HepG2 (cell line): Measurements from ENCODE around the gene IL1B. TPM values are rescaled to one million over a fixed set of nuclear protein-coding genes. Genes with fewer than 3 reads are reported as not detected.
A peak's percentile ranks its signal among the peaks of the same experiment; 100 is the strongest.

Experiments
- ATF6 ChIP-seq: sonication (generic); formaldehyde crosslinking; conservative IDR thresholded peaks from 2 replicates; pipeline ENCODE4 v1.4.0; 2020; ENCODE audit warnings: missing genetic modification reagents
- ERF ChIP-seq: IDR thresholded peaks from 2 replicates; pipeline ENCODE4 v1.6.1; 2018; ENCODE audit warnings: missing biosample characterization, missing genetic modification reagents
- ETS1 ChIP-seq: sonication (generic); formaldehyde crosslinking; IDR thresholded peaks from 2 replicates; pipeline ENCODE4 v1.4.0; 2020; ENCODE audit warnings: missing genetic modification reagents
- HIVEP1 ChIP-seq: sonication (generic); formaldehyde crosslinking; IDR thresholded peaks from 2 replicates; pipeline ENCODE4 v1.4.0; 2020; ENCODE audit warnings: mild to moderate bottlenecking, missing genetic modification reagents
- HNRNPLL ChIP-seq: fragments of 200-400 bp; formaldehyde crosslinking; IDR thresholded peaks from 2 replicates; pipeline ENCODE4 v1.6.1; 2017; ENCODE audit warnings: mild to moderate bottlenecking, low read depth, low read length; ENCODE audit not compliant: poor library complexity, severe bottlenecking
- KLF13 ChIP-seq: sonication (generic); formaldehyde crosslinking; IDR thresholded peaks from 2 replicates; pipeline ENCODE4 v1.4.0; 2020; ENCODE audit warnings: mild to moderate bottlenecking, missing genetic modification reagents
- NR0B2 ChIP-seq: sonication (generic); formaldehyde crosslinking; IDR thresholded peaks from 2 replicates; pipeline ENCODE4 v1.4.0; 2020; ENCODE audit warnings: mild to moderate bottlenecking, missing genetic modification reagents
- PAF1 ChIP-seq: IDR thresholded peaks from 2 replicates; pipeline ENCODE4 v1.6.1; 2016; ENCODE audit warnings: missing genetic modification reagents, missing compliant biosample characterization
- PREB ChIP-seq: sonication (generic); formaldehyde crosslinking; IDR thresholded peaks from 2 replicates; pipeline ENCODE4 v1.4.0; 2020; ENCODE audit warnings: missing genetic modification reagents
- SOX6 ChIP-seq, 2 experiments: fragments of 450-650 bp in 1 of 2; sonication (generic) in 1 of 2; formaldehyde crosslinking in 1 of 2; IDR thresholded peaks; 2 replicates each; pipeline versions ENCODE4 v1.4.0 to v1.6.1; 2017 to 2020; ENCODE audit warnings: antibody characterized with exemption in 1 of 2, mild to moderate bottlenecking in 1 of 2, missing genetic modification reagents in 1 of 2
- TBX2 ChIP-seq: sonication (generic); formaldehyde crosslinking; IDR thresholded peaks from 2 replicates; pipeline ENCODE4 v1.5.0; 2020; ENCODE audit warnings: missing genetic modification reagents, mild to moderate bottlenecking, borderline replicate concordance
- TERF1 ChIP-seq: sonication (generic); formaldehyde crosslinking; IDR thresholded peaks from 2 replicates; pipeline ENCODE4 v1.8.0; 2022; ENCODE audit warnings: mild to moderate bottlenecking, missing genetic modification reagents, moderate library complexity
- TSC22D2 ChIP-seq: sonication (generic); formaldehyde crosslinking; IDR thresholded peaks from 2 replicates; pipeline ENCODE4 v1.5.1; 2020; ENCODE audit warnings: missing genetic modification reagents, mild to moderate bottlenecking, borderline replicate concordance
- USF2 ChIP-seq, 2 experiments: sonication (generic) in 1 of 2; formaldehyde crosslinking in 1 of 2; IDR thresholded peaks; 2 replicates each; pipeline versions ENCODE4 v1.5.1 to v1.6.1; 2011 to 2020; ENCODE audit warnings: borderline replicate concordance in 1 of 2, low read depth in 1 of 2, low read length in 1 of 2, mild to moderate bottlenecking in 1 of 2, missing genetic modification reagents in 1 of 2, moderate library complexity in 1 of 2
- ZNF280D ChIP-seq: sonication (generic); formaldehyde crosslinking; IDR thresholded peaks from 2 replicates; pipeline ENCODE4 v1.5.1; 2020; ENCODE audit warnings: mild to moderate bottlenecking, missing genetic modification reagents
- polyA plus RNA-seq, 8 experiments: library from polyadenylated mRNA; depleted of rRNA in 3 of 8; stranded (reverse) in 7 of 8; unstranded in 1 of 8; fragments of >200 nt; fragmentation: Illumina TruSeq in 4 of 8; extraction: Trizol in 4 of 8; gene quantifications; 2 replicates each; pipeline versions ENCODE4 v1.2.1 to v1.2.3, GENCODE V29; 2011 to 2016; ENCODE audit warnings: low read depth in 4 of 8, missing spikeins in 1 of 8, mixed read lengths in 1 of 8; ENCODE audit not compliant: insufficient read depth in 1 of 8
- total RNA-seq, 5 experiments: library from RNA; depleted of rRNA; stranded (reverse); fragments of >200 nt; fragmentation: Illumina TruSeq; extraction: Trizol; gene quantifications; 2 replicates each; pipeline ENCODE4 v1.2.3, GENCODE V29; 2016; ENCODE audit warnings: low read depth in 1 of 5

Gene IL1B
- total and polyA plus RNA-seq, 2 of the 13 experiments (the other 11 are each of a cell fraction or from before 2014, with no cell fraction given) = 0.18 TPM; not detected in 1

- TF ChIP-seq ATF6 (CRISPR knock-in tag) = no peak
- TF ChIP-seq USF2 (IDR thresholded peaks at IDR 0.05; ENCODE audit: low read depth, low read length) = no peak; the same call in 1 of the 2 replicates
- TF ChIP-seq USF2 (CRISPR knock-in tag; IDR thresholded peaks at IDR 0.05; ENCODE audit: borderline replicate concordance) = peak; percentile 44; the same call in 1 of the 2 replicates
- TF ChIP-seq HIVEP1 (CRISPR knock-in tag) = no peak
- peak; percentile 100 for TF ChIP-seq TBX2 (CRISPR knock-in tag)
- peak; percentile 74; the same call in 1 of the 2 replicates for TF ChIP-seq ZNF280D (CRISPR knock-in tag)
- no peak for TF ChIP-seq PREB (CRISPR knock-in tag)
- TF ChIP-seq NR0B2 (CRISPR knock-in tag) = no peak
- no peak for TF ChIP-seq ETS1 (CRISPR knock-in tag)
- no peak for TF ChIP-seq PAF1 (CRISPR knock-in tag)
- TF ChIP-seq ERF (CRISPR knock-in tag) = peak; percentile 97
- TF ChIP-seq SOX6 (IDR thresholded peaks at IDR 0.05) = no peak
- peak; percentile 99 for TF ChIP-seq SOX6 (CRISPR knock-in tag; IDR thresholded peaks at IDR 0.05)
- no peak for TF ChIP-seq KLF13 (CRISPR knock-in tag)
- TF ChIP-seq TSC22D2 = peak; percentile 68; the same call in 1 of the 2 replicates
- TF ChIP-seq HNRNPLL = no peak
- no peak for TF ChIP-seq TERF1 (CRISPR knock-in tag)
Observed at GRCh38 chr2:112818094-112818902, 18.3 kb downstream of the IL1B start (continued).
